ENCODE measurements around the gene CSNK2A1.
"Not testable (repeated sequence)": the region's sequence is repeated elsewhere in the genome, so short reads cannot be mapped to it uniquely, and the experiment has no call there.

CSNK2A1 gene

DNA sequence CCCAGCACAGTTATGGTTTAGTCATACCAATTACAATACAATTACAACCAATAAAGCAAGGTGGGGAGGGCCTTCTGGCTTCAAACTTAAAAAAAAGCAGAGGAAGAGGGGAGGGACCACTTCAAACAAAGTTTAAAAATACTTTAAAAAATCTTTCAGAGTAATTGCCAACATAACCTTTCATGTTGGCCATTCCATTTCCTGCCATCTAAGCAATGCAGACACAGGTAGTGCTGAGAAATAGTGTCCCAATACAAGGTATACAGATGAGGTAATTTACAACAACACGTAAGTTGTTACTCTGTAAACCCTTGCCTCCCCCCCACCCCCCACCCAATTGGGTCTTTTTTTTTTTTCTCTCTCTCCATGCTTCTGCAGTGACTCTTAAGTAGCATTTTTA is 62.4 kb downstream of the CSNK2A1 start:
- no peak overlapping the region for H3K9ac ChIP-seq (ENCODE audit: low read length)
- no peak overlapping the region for H3K4me3 ChIP-seq (ENCODE audit: low read depth, low read length)
- H3K9me3 ChIP-seq (ENCODE audit: control insufficient read depth, insufficient read depth, low read depth, low read length), result no peaks in the 10 kb centered on the region
- H3K27ac ChIP-seq (ENCODE audit: low read depth, low read length), result no peak overlapping the region
- H3K36me3 ChIP-seq (ENCODE audit: control insufficient read depth, insufficient read depth, low read length), result peaks cover 91% of the 10 kb centered on the region
- H3K27me3 ChIP-seq (ENCODE audit: control insufficient read depth, insufficient read depth, low read length), result no peaks in the 10 kb centered on the region
- H3K4me1 ChIP-seq (ENCODE audit: control insufficient read depth, insufficient read depth, low read length), result no peaks in the 10 kb centered on the region

DNA sequence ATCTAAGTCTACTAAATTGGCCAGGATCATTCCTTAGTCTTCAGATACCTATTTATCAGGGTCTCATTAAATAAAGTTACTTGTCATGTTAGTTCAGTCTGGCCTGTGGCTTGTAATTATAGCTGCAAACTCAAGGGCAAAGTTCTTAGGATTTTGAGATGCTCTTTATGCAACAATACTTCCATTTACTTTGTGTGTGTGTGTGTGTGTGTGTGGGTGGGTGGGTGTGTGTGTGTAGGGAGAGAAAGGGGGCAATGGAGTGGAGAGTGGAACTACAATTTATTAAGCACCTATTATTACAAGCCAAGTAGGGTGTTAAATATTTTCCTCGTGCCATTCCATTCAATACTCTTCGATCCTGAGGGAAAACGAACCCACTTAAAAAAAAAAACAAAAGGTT is 63.5 kb downstream of the CSNK2A1 start:
- Histone ChIP-seq H3K9ac (ENCODE audit: low read length) (no peak overlapping the region), H3K36me3 (ENCODE audit: control insufficient read depth, insufficient read depth, low read length) (peaks cover 89% of the 10 kb centered on the region)

DNA sequence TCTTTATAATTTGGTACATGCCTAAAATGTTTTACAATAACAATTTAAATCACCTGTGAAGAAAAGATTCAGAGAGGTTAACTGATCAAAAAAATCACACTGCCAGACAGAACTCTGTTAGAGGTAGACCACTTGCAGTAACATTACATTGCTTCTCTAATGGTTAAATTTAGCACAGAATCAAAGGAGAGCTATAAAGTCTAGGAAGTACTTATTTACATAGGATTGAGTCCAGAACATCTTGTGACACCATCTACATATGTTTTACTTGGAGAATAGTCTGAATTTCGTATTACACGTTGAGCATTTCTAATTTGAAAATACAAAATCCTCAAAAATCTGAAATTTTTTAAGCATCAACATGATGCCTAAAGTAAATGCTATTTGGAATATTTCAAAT is 64.1 kb downstream of the CSNK2A1 start:
- Histone ChIP-seq H3K4me1 (ENCODE audit: control insufficient read depth, insufficient read depth, low read length) (no peaks in the 10 kb centered on the region), H3K27ac (ENCODE audit: low read depth, low read length) (no peak overlapping the region), H3K27me3 (ENCODE audit: control insufficient read depth, insufficient read depth, low read length) (no peaks in the 10 kb centered on the region), H3K4me3 (ENCODE audit: low read depth, low read length) (no peak overlapping the region), H3K9ac (ENCODE audit: low read length) (no peak overlapping the region), H3K36me3 (ENCODE audit: control insufficient read depth, insufficient read depth, low read length) (peaks cover 84% of the 10 kb centered on the region), H3K9me3 (ENCODE audit: control insufficient read depth, insufficient read depth, low read depth, low read length) (no peaks in the 10 kb centered on the region)

More for the DNA sequence above, 63.5 kb downstream of the CSNK2A1 start:
- Histone ChIP-seq H3K4me3 (ENCODE audit: low read depth, low read length) (no peak overlapping the region), H3K9me3 (ENCODE audit: control insufficient read depth, insufficient read depth, low read depth, low read length) (no peaks in the 10 kb centered on the region), H3K27me3 (ENCODE audit: control insufficient read depth, insufficient read depth, low read length) (no peaks in the 10 kb centered on the region), H3K27ac (ENCODE audit: low read depth, low read length) (no peak overlapping the region), H3K4me1 (ENCODE audit: control insufficient read depth, insufficient read depth, low read length) (no peaks in the 10 kb centered on the region)

DNA sequence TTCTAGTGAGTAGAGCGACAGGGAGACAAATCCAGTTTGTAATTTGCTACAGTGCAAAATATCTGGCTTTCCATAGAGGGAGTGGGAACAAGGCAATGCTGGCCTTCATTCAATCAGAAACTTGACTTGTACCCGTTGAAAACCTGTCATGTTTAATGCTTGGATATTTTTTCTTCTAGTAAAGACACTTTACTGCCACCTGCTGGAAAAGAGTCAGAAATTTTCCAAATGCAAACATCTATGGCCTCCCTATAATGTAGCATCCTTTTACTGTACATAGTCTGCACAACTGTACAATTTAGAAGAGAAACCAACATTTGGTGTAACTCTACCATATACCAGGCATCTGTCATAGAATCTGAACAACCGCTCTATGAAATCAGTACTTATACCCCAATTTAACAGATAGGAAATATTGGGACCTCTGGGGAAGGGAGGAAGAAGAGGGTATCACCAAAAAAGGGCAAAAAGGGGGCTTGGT is 64.6 kb downstream of the CSNK2A1 start:
- no peak overlapping the region for H3K27ac ChIP-seq (ENCODE audit: low read depth, low read length)
- no peak overlapping the region for H3K4me3 ChIP-seq (ENCODE audit: low read depth, low read length)
- no peaks in the 10 kb centered on the region for H3K9me3 ChIP-seq (ENCODE audit: control insufficient read depth, insufficient read depth, low read depth, low read length)
- H3K36me3 ChIP-seq (ENCODE audit: control insufficient read depth, insufficient read depth, low read length), result peaks cover 83% of the 10 kb centered on the region
- no peaks in the 10 kb centered on the region for H3K4me1 ChIP-seq (ENCODE audit: control insufficient read depth, insufficient read depth, low read length)
- no peak overlapping the region for H3K9ac ChIP-seq (ENCODE audit: low read length)
- no peaks in the 10 kb centered on the region for H3K27me3 ChIP-seq (ENCODE audit: control insufficient read depth, insufficient read depth, low read length)

DNA sequence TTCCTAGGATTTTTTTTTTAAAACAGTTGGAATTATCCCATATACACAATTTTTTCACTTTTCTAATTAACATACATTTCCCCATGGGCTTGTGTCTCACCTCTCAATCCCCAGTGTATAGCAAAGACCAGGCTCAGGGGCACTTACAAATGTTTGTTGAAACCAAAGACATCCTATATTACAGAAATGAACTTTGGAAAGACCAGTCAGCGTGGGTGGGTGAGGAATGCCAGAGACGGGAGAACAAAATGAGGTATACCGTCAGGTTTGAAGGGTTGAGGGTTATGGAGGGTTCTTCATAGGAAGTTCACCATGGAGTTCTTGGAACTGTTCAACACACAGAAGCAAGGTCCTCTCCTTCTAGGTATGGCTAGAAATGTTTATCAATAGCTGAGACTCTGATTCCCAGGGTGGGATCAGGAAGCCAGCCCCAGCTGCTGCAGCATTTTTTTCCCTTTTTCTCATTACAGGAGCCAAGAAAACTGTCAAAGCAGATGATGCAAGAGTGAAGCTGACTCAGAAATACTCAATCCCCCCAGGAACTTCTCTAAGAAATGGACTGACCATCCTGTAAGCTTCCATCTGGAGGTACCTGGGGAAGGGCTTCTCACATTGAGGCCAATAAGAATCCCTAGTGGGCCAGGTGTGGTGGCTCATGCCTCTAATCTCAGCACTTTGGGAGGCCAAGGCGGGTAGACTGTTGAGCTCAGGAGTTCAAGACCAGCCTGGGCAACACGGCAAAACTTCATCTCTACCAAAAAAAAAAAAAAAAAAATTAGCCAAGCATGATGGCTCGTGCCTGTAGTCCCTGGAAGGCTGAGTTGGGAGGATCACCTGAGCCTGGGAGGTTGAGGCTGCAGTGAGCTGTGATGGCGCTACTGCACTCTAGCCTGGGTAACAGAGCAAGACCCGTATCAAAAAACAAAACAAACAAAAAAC is 65.3 kb downstream of the CSNK2A1 start:
- Histone ChIP-seq H3K9ac (ENCODE audit: low read length) (no peak overlapping the region), H3K27ac (ENCODE audit: low read depth, low read length) (no peak overlapping the region)

DNA sequence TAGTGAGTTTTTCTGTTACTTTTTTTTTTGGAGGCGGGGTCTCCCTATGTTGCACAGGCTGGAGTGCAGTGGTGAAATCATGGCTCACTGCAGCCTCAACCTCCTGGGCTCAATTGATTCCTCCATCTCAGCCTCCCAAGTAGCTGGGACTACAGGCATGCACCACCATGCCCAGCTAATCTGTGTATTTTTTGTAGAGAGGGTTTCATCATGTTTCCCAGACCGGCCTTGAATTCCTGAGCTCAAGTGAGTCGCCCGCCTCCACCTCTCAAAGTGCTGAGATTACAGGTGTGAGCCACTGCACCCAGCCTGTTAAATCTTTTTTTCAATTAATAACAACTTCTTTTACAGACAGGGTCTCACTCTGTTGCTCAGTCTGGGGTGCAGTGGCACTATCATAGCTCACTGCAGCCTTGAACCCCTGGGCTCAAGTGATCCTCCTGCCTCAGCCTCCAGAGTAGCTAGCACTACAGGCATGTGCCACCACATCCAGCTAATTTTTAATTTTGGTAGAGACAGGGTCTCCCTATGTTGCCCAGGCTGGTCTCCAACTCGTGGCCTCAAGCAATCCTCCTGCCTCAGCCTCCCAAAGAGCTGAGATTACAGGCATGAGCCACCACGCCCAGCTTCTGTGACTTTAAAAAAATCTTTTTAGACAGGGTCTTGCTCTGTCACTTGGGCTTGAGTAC is 66.9 kb downstream of the CSNK2A1 start:
- Histone ChIP-seq H3K9me3 (ENCODE audit: control insufficient read depth, insufficient read depth, low read depth, low read length) (peaks cover 16% of the 10 kb centered on the region), H3K36me3 (ENCODE audit: control insufficient read depth, insufficient read depth, low read length) (peaks cover 71% of the 10 kb centered on the region)
- H3K4me1 ChIP-seq (ENCODE audit: control insufficient read depth, insufficient read depth, low read length); H3K9ac ChIP-seq (ENCODE audit: low read length); H3K27me3 ChIP-seq (ENCODE audit: control insufficient read depth, insufficient read depth, low read length); H3K27ac ChIP-seq (ENCODE audit: low read depth, low read length); H3K4me3 ChIP-seq (ENCODE audit: low read depth, low read length): not testable (repeated sequence)

More for the DNA sequence above, 65.3 kb downstream of the CSNK2A1 start:
- H3K4me1 ChIP-seq (ENCODE audit: control insufficient read depth, insufficient read depth, low read length), result no peaks in the 10 kb centered on the region
- H3K9me3 ChIP-seq (ENCODE audit: control insufficient read depth, insufficient read depth, low read depth, low read length), result peaks cover 5% of the 10 kb centered on the region
- H3K4me3 ChIP-seq (ENCODE audit: low read depth, low read length), result no peak overlapping the region
- H3K27me3 ChIP-seq (ENCODE audit: control insufficient read depth, insufficient read depth, low read length), result no peaks in the 10 kb centered on the region
- H3K36me3 ChIP-seq (ENCODE audit: control insufficient read depth, insufficient read depth, low read length), result peaks cover 83% of the 10 kb centered on the region

DNA sequence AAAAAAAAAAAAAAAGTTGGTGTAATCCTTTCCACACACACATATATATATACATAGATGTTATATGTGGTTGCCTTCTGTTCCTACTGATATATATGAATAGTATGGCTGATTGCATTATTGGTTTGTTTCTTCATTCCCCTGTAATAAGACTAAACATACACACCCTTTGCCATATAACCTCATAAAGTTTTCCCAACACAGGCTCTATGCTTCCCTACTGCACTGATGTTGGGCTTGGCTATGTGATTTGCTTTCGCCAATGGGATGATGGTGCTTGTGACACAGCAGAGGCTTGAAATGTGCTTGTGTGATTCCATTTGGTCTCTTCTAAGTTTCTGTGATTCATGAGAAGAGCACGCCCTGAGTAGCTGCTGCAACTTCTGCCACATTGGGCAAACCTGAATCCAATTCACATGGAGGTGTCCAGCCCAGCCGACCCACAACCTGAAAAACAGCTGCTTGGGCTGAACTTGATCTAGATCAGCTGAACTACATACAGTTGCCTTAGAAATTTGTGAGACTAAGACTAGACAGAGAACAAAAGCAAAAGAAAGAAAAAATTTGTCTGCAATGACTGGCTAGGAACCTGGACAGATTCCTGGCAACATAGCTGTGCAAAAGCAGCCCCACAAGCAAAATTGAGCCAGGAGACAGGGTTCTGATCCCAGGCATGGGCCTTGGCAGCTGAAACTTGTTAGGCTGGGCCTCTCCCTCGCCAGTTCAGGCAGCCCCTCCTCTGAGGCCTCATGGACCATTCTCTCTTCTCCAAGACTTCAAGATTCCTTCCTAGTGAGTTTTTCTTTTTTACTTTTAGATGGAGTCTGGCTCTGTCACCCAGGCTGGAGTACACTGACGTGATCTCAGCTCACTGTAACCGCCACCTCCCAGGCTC is 67.9 kb downstream of the CSNK2A1 start:
- peaks cover 20% of the 10 kb centered on the region for H3K9me3 ChIP-seq (ENCODE audit: control insufficient read depth, insufficient read depth, low read depth, low read length)
- peaks cover 62% of the 10 kb centered on the region for H3K36me3 ChIP-seq (ENCODE audit: control insufficient read depth, insufficient read depth, low read length)
- H3K27ac ChIP-seq (ENCODE audit: low read depth, low read length), result no peak overlapping the region
- no peaks in the 10 kb centered on the region for H3K4me1 ChIP-seq (ENCODE audit: control insufficient read depth, insufficient read depth, low read length)
- no peaks in the 10 kb centered on the region for H3K27me3 ChIP-seq (ENCODE audit: control insufficient read depth, insufficient read depth, low read length)
- H3K4me3 ChIP-seq (ENCODE audit: low read depth, low read length), result no peak overlapping the region
- no peak overlapping the region for H3K9ac ChIP-seq (ENCODE audit: low read length)

DNA sequence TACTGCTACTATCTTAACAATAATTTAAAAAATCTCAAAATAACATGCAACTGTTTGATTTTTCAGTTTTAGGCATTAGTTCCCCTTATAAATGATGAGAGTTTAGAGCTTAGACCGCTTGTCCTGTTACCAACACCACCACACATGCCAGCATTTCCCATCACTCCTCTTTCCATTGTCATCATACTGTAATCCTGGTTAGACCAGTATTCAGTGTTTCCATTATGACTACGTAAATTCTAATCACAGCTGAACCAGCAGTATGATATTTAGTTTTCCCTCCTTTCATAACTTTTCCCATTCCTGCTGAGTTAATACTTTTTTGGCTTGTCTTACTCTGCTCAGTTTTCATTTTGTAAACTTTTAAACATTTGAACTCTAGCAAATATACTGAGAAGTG is 69.0 kb downstream of the CSNK2A1 start:
- Histone ChIP-seq H3K27me3 (ENCODE audit: control insufficient read depth, insufficient read depth, low read length) (no peaks in the 10 kb centered on the region), H3K9me3 (ENCODE audit: control insufficient read depth, insufficient read depth, low read depth, low read length) (peaks cover 32% of the 10 kb centered on the region), H3K4me3 (ENCODE audit: low read depth, low read length) (no peak overlapping the region), H3K9ac (ENCODE audit: low read length) (no peak overlapping the region), H3K4me1 (ENCODE audit: control insufficient read depth, insufficient read depth, low read length) (no peaks in the 10 kb centered on the region), H3K27ac (ENCODE audit: low read depth, low read length) (no peak overlapping the region), H3K36me3 (ENCODE audit: control insufficient read depth, insufficient read depth, low read length) (peaks cover 51% of the 10 kb centered on the region)

DNA sequence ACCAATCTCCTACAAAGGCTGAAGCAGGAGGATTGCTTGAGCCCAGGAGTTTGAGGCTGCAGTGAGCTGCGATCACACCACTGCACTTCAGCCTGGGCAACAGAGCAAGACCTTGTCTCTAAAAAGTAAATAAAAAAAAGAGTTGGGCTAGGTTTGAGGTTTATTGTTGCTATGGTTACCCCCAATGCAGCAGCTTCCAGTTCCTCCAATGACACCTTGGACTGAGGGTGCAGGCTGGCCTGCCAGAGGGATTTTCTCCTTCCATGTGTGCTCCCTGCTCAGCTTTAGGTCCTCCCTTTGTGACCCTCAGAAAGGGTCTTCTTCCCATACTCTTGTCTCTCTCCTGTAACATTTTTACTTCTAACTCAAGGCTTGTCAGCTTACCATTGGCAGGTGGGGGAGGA is 70.7 kb downstream of the CSNK2A1 start:
- Histone ChIP-seq H3K27ac (ENCODE audit: low read depth, low read length) (no peak overlapping the region), H3K9ac (ENCODE audit: low read length) (no peak overlapping the region), H3K4me1 (ENCODE audit: control insufficient read depth, insufficient read depth, low read length) (no peaks in the 10 kb centered on the region), H3K36me3 (ENCODE audit: control insufficient read depth, insufficient read depth, low read length) (peaks cover 35% of the 10 kb centered on the region), H3K4me3 (ENCODE audit: low read depth, low read length) (no peak overlapping the region), H3K27me3 (ENCODE audit: control insufficient read depth, insufficient read depth, low read length) (no peaks in the 10 kb centered on the region), H3K9me3 (ENCODE audit: control insufficient read depth, insufficient read depth, low read depth, low read length) (peaks cover 39% of the 10 kb centered on the region)

DNA sequence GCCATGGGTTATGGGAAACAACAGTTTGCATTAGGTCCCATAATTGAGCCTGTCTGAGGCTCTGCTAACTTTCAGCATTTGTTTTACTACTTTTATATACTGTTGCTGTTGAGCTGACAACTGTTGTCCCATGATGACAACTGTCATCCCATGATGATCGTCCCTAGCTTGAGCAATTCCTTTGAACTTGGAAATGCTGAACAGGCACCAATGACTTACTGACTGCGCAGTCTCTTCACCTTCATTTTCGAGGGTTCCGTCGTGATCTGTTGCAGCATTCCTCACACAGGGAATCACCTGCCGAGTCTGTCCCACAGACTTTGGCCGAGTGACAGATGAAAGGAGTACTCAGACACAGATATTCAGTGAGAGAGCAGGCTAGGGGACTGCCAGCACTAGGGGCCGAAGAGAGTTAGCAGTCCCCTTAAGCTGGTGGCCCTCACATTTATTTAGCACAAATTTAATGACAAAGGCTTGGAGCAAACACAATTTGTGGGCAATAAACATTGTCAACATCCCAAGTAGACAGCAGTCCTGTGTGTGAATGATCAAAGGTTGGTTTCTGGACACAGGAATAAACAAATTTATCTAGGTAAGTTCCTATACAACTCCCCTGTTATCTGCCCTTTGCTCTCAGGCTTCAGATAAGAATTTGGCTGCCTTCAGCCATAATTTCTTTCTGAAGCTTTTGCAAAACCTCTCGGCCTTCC is 71.3 kb downstream of the CSNK2A1 start:
- Histone ChIP-seq H3K4me1 (ENCODE audit: control insufficient read depth, insufficient read depth, low read length) (no peaks in the 10 kb centered on the region; the same call in 1 of the 2 replicates), H3K9me3 (ENCODE audit: control insufficient read depth, insufficient read depth, low read depth, low read length) (peaks cover 40% of the 10 kb centered on the region), H3K4me3 (ENCODE audit: low read depth, low read length) (no peak overlapping the region), H3K36me3 (ENCODE audit: control insufficient read depth, insufficient read depth, low read length) (peaks cover 30% of the 10 kb centered on the region), H3K9ac (ENCODE audit: low read length) (no peak overlapping the region), H3K27ac (ENCODE audit: low read depth, low read length) (no peak overlapping the region), H3K27me3 (ENCODE audit: control insufficient read depth, insufficient read depth, low read length) (no peaks in the 10 kb centered on the region)
